Measurements from ENCODE around the gene LRRC31. TPM values are rescaled to one million over a fixed set of nuclear protein-coding genes. Genes with fewer than 3 reads are reported as not detected.

The LRRC31 gene
- total and polyA plus RNA-seq, 5 donors: not detected

DNA sequence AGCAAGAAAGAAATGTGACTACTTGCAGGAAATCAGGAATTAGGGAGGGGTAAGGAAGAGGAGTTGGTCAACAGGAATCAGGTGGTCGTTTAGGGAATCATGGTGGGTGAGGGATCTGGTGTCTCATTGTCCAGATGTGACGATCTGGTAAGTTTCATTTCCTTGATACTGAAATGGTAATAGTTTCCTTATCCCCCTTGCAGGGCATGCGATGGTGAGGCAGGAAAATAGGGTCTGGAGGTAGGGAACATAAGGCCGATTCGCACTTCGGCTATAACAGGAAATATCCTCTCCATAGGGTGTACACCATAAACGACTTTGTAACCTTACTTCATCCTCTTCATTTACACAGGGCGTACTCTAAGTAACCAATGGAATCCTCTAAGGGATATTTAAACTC lies 56.5 kb downstream of the LRRC31 start:
- ATAC-seq (no peak), DNase-seq (no peak)
- WGBS: 37% methylated on average over 8 of the region's 8 CpGs
- intact Hi-C loops (cut with DNase I): no loop called here
- H3K9me3 ChIP-seq (ENCODE audit: control insufficient read depth, low read length): no peaks in the 10 kb centered on the region
- H3K27ac ChIP-seq (ENCODE audit: low read length): no peak overlapping the region
- peaks cover 3% of the 10 kb centered on the region for H3K4me1 ChIP-seq (ENCODE audit: control insufficient read depth, insufficient read depth, low read length)
- peak overlapping the region; percentile 78 for H3K4me3 ChIP-seq (ENCODE audit: low read length)
- no peaks in the 10 kb centered on the region for H3K27me3 ChIP-seq (ENCODE audit: control insufficient read depth, insufficient read depth)

DNA sequence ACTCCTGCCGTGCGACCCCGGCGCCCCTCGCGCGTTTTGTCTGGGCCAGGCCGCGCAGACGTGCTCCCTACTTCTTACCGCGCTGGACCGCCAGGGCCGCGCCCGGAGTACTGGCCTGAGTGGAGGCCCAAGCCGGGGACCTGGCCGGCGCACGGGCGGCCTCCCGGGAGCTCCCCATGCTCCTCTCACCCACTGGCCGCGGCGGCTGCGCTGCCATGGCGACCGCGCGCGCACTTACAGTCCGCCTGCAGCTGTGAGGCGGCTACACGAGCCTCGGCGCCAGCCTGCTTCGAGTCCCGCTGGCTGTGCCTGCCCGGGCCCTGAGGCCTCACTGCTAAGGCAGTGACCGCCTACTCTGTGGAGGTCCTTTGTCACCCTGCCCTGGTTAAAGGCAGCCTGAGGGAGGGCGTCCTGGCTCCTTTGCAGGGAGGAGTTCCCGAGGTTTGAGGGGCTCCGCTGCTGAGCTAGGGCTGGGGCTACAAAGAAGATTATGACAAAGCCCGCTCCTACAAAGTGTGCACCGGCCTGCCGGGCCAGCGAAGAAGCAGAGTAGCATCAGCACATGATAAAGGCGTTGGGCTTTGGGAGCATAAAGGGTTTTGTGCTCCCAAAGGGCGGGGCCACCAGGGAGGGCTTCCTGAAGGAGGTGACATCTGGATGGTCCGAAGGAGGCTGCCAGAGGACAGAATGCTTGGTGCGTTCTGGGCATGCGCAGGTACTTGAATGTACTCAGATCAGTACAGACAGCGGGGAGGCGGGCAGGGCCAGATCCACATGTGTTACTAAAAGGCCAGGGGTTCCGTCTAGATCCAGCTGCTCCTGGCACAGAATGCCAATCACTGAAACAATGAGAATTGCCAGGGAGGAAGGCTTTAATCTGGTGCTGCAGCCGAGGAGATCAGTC lies 57.2 kb downstream of the LRRC31 start, which contains the start of the genes LRRC34 and LRRIQ4:
Gene LRRC34, minus strand, starts transcription at position 573 of the 904 bp plus-strand sequence. Its CDS starts 356 bp downstream, at position 217.
Gene LRRIQ4, plus strand, starts transcription at position 539 of the 904 bp plus-strand sequence. CDS start 9,052 bp downstream, outside the sequence.
- DNase-seq (peak; percentile 88 to 95 (median 92)), ATAC-seq (peak; percentile 96)
- Histone ChIP-seq H3K9me3 (ENCODE audit: control insufficient read depth, low read length) (no peaks in the 10 kb centered on the region), H3K4me1 (ENCODE audit: control insufficient read depth, insufficient read depth, low read length) (peaks cover 3% of the 10 kb centered on the region), H3K27me3 (ENCODE audit: control insufficient read depth, insufficient read depth) (no peaks in the 10 kb centered on the region), H3K27ac (ENCODE audit: low read length) (peak within 1 kb of the TSS; percentile 55), H3K4me3 (ENCODE audit: low read length) (peak within 1 kb of the TSS; percentile 78)
- 4% methylated on average over 56 of the region's 56 CpGs for WGBS
- intact Hi-C loops (cut with DNase I): no loop called here

DNA sequence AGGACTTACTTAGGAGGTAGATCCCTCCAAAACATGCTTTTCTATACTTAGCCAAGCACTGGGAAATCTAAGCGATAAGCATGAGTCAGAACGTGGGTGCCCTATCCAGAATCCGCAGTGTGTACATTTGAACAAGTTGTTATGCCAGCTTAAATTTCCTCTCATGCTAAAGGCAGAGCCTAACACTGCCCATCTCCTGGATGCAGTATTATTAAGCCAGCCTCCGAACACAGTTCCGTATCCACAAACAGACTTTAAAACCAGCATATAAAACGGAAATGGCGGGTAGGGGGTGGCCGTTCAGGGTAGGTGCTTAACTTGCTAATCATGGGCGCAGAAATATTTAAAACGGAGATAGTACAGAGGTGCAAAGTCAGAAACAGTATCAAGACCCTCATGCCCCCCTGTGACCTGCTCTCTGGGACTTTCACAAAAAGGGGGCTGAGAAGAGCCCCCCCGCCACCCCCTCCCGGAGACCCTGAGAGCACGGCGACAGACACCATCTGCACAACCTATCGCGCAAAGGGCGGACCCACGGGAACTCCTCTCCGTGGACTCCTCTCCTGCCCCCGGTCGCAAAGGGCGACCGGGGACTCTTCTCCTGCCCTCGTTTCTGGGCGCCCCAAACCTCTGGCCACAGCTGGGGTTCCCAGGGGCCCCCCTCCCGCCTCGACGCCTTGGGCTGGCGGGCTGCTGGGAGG lies 58.0 kb downstream of the LRRC31 start:
- Histone ChIP-seq H3K27me3 (ENCODE audit: control insufficient read depth, insufficient read depth) (no peaks in the 10 kb centered on the region), H3K9me3 (ENCODE audit: control insufficient read depth, low read length) (no peaks in the 10 kb centered on the region), H3K27ac (ENCODE audit: low read length) (peak overlapping the region; percentile 55), H3K4me3 (ENCODE audit: low read length) (peak overlapping the region; percentile 78), H3K4me1 (ENCODE audit: control insufficient read depth, insufficient read depth, low read length) (peaks cover 3% of the 10 kb centered on the region)
- intact Hi-C loops (cut with DNase I): no loop called here
- peak; percentile 49 to 63 for ATAC-seq
- WGBS: 2% methylated on average over 29 of the region's 29 CpGs
- no peak for DNase-seq

DNA sequence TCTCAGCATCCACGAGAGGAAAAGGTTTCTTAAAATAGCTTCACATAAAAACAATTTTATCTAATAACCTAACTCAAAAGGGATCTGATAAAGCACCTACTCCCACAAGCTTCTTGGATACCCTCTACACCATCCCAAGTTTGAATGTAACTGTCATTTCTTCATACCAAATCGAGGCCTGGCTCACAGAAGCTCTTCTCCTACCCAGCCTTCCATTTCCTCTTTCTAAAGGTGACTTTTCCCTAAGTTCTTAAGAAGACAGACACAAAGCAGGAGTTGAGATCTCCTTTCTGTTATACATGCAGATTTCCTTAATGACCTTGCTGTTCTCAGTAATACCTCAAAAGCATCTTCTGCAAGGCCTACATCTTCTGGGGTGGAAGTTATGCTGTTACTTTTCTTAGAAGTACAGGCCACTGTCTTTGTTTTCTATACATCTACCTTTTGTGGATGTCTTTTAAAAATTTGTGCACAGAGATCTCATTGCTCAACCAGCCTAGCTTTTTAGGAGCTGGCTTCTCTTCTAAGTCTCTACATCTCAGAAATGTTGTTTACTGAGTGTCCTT lies 60.4 kb downstream of the LRRC31 start:
- H3K4me3 ChIP-seq (ENCODE audit: low read length): no peak overlapping the region
- H3K27ac ChIP-seq (ENCODE audit: low read length): no peak overlapping the region
- 29% methylated on average over 2 of the region's 2 CpGs for WGBS
- H3K27me3 ChIP-seq (ENCODE audit: control insufficient read depth, insufficient read depth): no peaks in the 10 kb centered on the region
- no peaks in the 10 kb centered on the region for H3K9me3 ChIP-seq (ENCODE audit: control insufficient read depth, low read length)
- intact Hi-C loops (cut with DNase I): no loop called here
- ATAC-seq (no peak), DNase-seq (no peak)
- peaks cover 3% of the 10 kb centered on the region for H3K4me1 ChIP-seq (ENCODE audit: control insufficient read depth, insufficient read depth, low read length)

DNA sequence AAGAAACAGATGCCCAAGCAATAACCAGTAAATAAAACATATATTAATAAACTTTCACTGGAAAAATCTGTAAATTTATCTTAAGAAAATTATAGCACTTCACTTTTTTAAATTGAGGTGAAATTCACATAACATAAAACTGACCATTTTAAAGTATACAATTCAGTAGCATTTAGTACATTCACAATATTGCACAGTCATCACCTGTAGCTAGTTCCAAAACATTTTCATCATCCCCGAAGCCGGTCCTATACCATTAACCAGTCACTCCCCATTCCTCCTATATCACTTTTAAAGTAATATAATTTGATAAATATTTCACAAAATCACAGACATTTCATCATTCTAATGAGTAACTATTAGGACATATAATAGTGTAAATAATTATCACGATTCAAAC lies 65.1 kb downstream of the LRRC31 start:
- H3K4me3 ChIP-seq (ENCODE audit: low read length): no peak overlapping the region
- DNase-seq (no peak), ATAC-seq (no peak)
- H3K9me3 ChIP-seq (ENCODE audit: control insufficient read depth, low read length): no peaks in the 10 kb centered on the region
- 87% methylated on average over 3 of the region's 3 CpGs for WGBS
- H3K27ac ChIP-seq (ENCODE audit: low read length): no peak overlapping the region
- intact Hi-C loops (cut with DNase I): no loop called here
- no peaks in the 10 kb centered on the region for H3K27me3 ChIP-seq (ENCODE audit: control insufficient read depth, insufficient read depth)
- H3K4me1 ChIP-seq (ENCODE audit: control insufficient read depth, insufficient read depth, low read length): no peaks in the 10 kb centered on the region

DNA sequence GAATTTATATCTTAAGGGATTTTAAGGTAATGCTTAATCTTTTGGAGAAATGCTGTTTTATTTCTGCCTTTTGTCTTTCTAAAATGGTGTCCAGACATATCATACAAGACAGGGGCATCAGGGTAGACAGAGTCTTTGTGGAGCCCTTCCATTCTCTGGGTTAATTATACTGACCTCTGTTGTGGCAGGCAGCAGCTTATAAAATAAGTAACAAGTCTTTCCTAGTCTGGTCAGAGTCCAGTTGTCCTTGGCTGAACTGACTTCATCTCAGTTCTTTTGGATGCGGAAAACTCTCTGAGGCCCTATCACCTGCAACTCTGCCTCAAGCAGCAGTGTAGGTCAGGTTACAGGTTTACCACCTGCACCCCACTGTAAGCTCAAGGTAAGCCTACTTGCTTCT lies 77.4 kb downstream of the LRRC31 start:
- intact Hi-C loops (cut with DNase I): no loop called here
- no peaks in the 10 kb centered on the region for H3K27me3 ChIP-seq (ENCODE audit: control insufficient read depth, insufficient read depth)
- DNase-seq: no peak
- no peaks in the 10 kb centered on the region for H3K4me1 ChIP-seq (ENCODE audit: control insufficient read depth, insufficient read depth, low read length)
- no peaks in the 10 kb centered on the region for H3K9me3 ChIP-seq (ENCODE audit: control insufficient read depth, low read length)
- H3K27ac ChIP-seq (ENCODE audit: low read length): no peak overlapping the region
- no peak overlapping the region for H3K4me3 ChIP-seq (ENCODE audit: low read length)
- whole genome bisulfite sequencing: 80% methylated on average over 1 of the region's 1 CpG
- peak in 1 of 2 donors; percentile 33 for ATAC-seq

DNA sequence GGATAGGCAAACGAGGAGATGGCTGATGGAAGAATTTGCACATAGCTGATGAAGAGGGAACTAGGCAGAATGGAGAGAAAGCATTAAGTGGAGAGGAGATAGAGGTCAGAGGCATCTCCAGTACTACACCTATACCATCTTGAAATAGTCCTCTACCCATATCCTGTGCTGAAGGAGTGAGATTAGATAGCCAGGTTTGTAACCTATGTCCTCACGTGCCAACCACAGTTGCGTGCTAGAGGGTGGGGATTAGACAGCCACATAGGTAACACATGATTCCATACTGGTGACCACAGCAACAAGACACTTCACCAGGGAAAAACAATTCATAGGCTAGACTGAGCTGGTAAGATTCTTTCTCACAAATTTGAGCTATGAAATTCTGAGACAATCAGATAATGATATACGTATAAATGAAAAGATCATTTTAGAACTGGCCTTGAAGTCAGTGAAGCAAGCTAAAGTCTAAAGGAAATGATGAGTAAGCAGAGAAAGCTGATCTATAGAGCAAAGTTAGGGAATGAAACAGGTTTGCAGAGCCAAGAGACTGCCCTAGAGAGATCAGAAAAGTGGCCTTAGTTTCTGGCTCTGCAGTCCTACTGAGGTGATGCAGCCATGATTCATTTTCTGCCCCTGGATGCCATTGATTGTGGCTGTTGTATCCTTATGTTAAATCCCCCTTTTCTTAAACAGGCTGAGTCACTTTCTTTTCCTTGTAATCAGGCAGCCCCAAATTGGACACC lies 78.9 kb downstream of the LRRC31 start:
- no peak for ATAC-seq
- Histone ChIP-seq H3K27me3 (ENCODE audit: control insufficient read depth, insufficient read depth) (no peaks in the 10 kb centered on the region), H3K9me3 (ENCODE audit: control insufficient read depth, low read length) (no peaks in the 10 kb centered on the region), H3K4me1 (ENCODE audit: control insufficient read depth, insufficient read depth, low read length) (no peaks in the 10 kb centered on the region), H3K27ac (ENCODE audit: low read length) (no peak overlapping the region), H3K4me3 (ENCODE audit: low read length) (no peak overlapping the region)
- WGBS: 82% methylated on average over 4 of the region's 4 CpGs
- intact Hi-C loops (cut with DNase I): no loop called here
- DNase-seq: no peak

DNA sequence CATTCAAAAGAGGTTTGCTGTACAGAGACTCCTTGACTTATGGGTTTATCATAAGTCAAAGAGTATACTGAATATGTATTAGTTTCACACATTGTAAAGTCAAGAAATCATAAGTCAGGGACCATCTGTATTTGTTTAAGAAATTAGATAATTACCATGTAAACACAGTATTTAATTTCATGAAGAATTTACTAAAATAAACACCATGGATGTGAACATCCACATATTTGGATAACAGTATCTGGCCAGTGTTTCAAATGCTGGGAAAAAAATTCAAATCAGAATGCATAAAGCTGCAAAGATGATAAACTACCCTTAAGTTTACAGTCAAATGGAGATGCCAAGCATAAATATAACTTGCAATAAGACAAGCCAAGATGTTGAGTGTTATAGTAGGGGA lies 79.5 kb downstream of the LRRC31 start:
- Histone ChIP-seq H3K4me3 (ENCODE audit: low read length) (no peak overlapping the region), H3K9me3 (ENCODE audit: control insufficient read depth, low read length) (no peaks in the 10 kb centered on the region), H3K27ac (ENCODE audit: low read length) (no peak overlapping the region), H3K27me3 (ENCODE audit: control insufficient read depth, insufficient read depth) (no peaks in the 10 kb centered on the region), H3K4me1 (ENCODE audit: control insufficient read depth, insufficient read depth, low read length) (no peaks in the 10 kb centered on the region)
- no peak for DNase-seq
- ATAC-seq: no peak
- intact Hi-C loops (cut with DNase I): no loop called here
